Measurements from ENCODE around the gene DYNC1H1.

- TF ChIP-seq CTCF (IDR thresholded peaks at IDR 0.05) (no peak), POLR2A (IDR thresholded peaks at IDR 0.05) (no peak)
These were observed 85.6 kb downstream of the DYNC1H1 start for GRCh38 chr14:102050026-102050405.

All from esophagus squamous epithelium (tissue), 4 donors.